GM18907 (cell line): Measurements from ENCODE around the gene WFDC5.
"Not testable (repeated sequence)": the region's sequence is repeated elsewhere in the genome, so short reads cannot be mapped to it uniquely, and the experiment has no call there.

ENCODE experiments used
- ATAC-seq: cut with Tn5 transposase; IDR thresholded peaks from one replicate; pipeline ENCODE4 v1.9.1; 2021; ENCODE audit warnings: mild to moderate bottlenecking, moderate library complexity; ENCODE audit not compliant: unreplicated experiment

The WFDC5 gene

GRCh38 chr20:45114465-45115385 lies at the start of gene WFDC5:
Gene WFDC5, minus strand, starts transcription at chr20:45115174. Its CDS starts 91 bp downstream, at chr20:45115083.
- ATAC-seq, result no peak

- no peak for ATAC-seq
Measured at GRCh38 chr20:45163083-45163803, 48.3 kb upstream of the WFDC5 start.

- no peak for ATAC-seq
Measured at GRCh38 chr20:45157962-45158361, 43.0 kb upstream of the WFDC5 start.

GRCh38 chr20:45156713-45157112 lies 41.7 kb upstream of the WFDC5 start:
- ATAC-seq, result no peak

GRCh38 chr20:45154794-45155193 lies 39.8 kb upstream of the WFDC5 start:
- ATAC-seq, result not testable (repeated sequence)

GRCh38 chr20:45154183-45154582 lies 39.2 kb upstream of the WFDC5 start:
- ATAC-seq, result no peak

GRCh38 chr20:45153752-45154151 lies 38.8 kb upstream of the WFDC5 start:
- ATAC-seq, result no peak

GRCh38 chr20:45153147-45153546 lies 38.2 kb upstream of the WFDC5 start:
- ATAC-seq, result no peak

GRCh38 chr20:45152405-45152804 lies 37.4 kb upstream of the WFDC5 start:
- ATAC-seq, result no peak

- no peak for ATAC-seq
Measured at GRCh38 chr20:45149062-45149461, 34.1 kb upstream of the WFDC5 start.

- ATAC-seq, result no peak
Measured at GRCh38 chr20:45140836-45141235, 25.9 kb upstream of the WFDC5 start.

GRCh38 chr20:45139733-45140375 lies 24.9 kb upstream of the WFDC5 start:
- not testable (repeated sequence) for ATAC-seq

- no peak for ATAC-seq
Measured at GRCh38 chr20:45138561-45139300, 23.8 kb upstream of the WFDC5 start.

GRCh38 chr20:45136911-45137310 lies 21.9 kb upstream of the WFDC5 start:
- ATAC-seq, result no peak

GRCh38 chr20:45128099-45128498 lies 13.1 kb upstream of the WFDC5 start:
- ATAC-seq, result no peak

GRCh38 chr20:45124365-45124764 lies 9.4 kb upstream of the WFDC5 start, which contains the start of gene WFDC12:
Gene WFDC12, minus strand, starts transcription at chr20:45124465. Its CDS starts 18 bp downstream, at chr20:45124447.
- ATAC-seq, result no peak

- ATAC-seq, result no peak
Measured at GRCh38 chr20:45121388-45121787, 6.4 kb upstream of the WFDC5 start.

GRCh38 chr20:45119556-45120266 lies 4.7 kb upstream of the WFDC5 start:
- ATAC-seq, result no peak

- no peak for ATAC-seq
Measured at GRCh38 chr20:45118028-45118427, 3.1 kb upstream of the WFDC5 start.

GRCh38 chr20:45117581-45117980 lies 2.6 kb upstream of the WFDC5 start:
- ATAC-seq, result no peak
